B cell (primary cell): Measurements from ENCODE around the gene QPCT. TPM values are rescaled to one million over a fixed set of nuclear protein-coding genes. Genes with fewer than 3 reads are reported as not detected.

Source experiments
- ATAC-seq: fragments of 200-7000 bp; cut with Tn5 transposase; one replicate; pipeline ENCODE4 v1.10.0; 2021; ENCODE audit warnings: low read depth, mild to moderate bottlenecking, moderate number of reproducible peaks, moderate library complexity
- CTCF ChIA-PET: fragments of 350-600 bp; sonication (Branson Sonifier 250); formaldehyde crosslinking; loops from one replicate; lab custom pipeline; 2021; ENCODE audit warnings: antibody characterized with exemption, inconsistent platforms; lab: Charles Lee
- POLR2A ChIA-PET: fragments of 350-600 bp; sonication (Branson Sonifier 250); formaldehyde crosslinking; loops from one replicate; lab custom pipeline; 2021; ENCODE audit warnings: antibody characterized with exemption; lab: Charles Lee
- DNase-seq: peaks from one replicate; pipeline ENCODE4 v3.0.0; 2013
- H2AFZ ChIP-seq: 2 replicates; pipeline ENCODE4 v1.6.1; 2012; ENCODE audit warnings: mild to moderate bottlenecking, low read depth, low read length; ENCODE audit not compliant: insufficient read depth, poor library complexity, severe bottlenecking
- H3K27ac ChIP-seq, 2 donors: 1 replicate in 1 of 2; 2 replicates in 1 of 2; pipeline ENCODE4 v1.5.1; 2012 to 2013; ENCODE audit warnings: low read length in 2 of 2, mild to moderate bottlenecking in 2 of 2, moderate library complexity in 1 of 2
- H3K27me3 ChIP-seq, 4 experiments: fragments of 200-600 bp in 1 of 4; sonication (generic) in 1 of 4; replicated peaks in 1 of 4; 1 replicate in 2 of 4; 2 replicates in 2 of 4; pipeline versions ENCODE4 v1.6.1 to v1.7.0; 2013 to 2016; ENCODE audit warnings: low read length in 3 of 4, mild to moderate bottlenecking in 2 of 4, mixed read lengths in 1 of 4, moderate library complexity in 1 of 4; ENCODE audit not compliant: insufficient read depth in 4 of 4, control insufficient read depth in 3 of 4; ENCODE audit errors: control extremely low read depth in 1 of 4
- H3K36me3 ChIP-seq, 2 experiments: replicated peaks in 1 of 2; 1 replicate in 1 of 2; 2 replicates in 1 of 2; pipeline versions ENCODE4 v1.6.1 to v1.7.1; 2013; ENCODE audit warnings: low read length in 1 of 2; ENCODE audit not compliant: insufficient read depth in 2 of 2, control insufficient read depth in 1 of 2; ENCODE audit errors: control extremely low read depth in 1 of 2, extremely low read depth in 1 of 2
- H3K4me1 ChIP-seq, 2 donors: fragments of 200-600 bp in 1 of 2; sonication (generic) in 1 of 2; 1 replicate in 1 of 2; 2 replicates in 1 of 2; pipeline versions ENCODE4 v1.5.1 to v1.6.1; 2013 to 2017; ENCODE audit warnings: low read length in 2 of 2; ENCODE audit not compliant: control insufficient read depth in 2 of 2, insufficient read depth in 2 of 2
- H3K4me2 ChIP-seq: replicated peaks from 2 replicates; pipeline ENCODE3; 2012; ENCODE audit warnings: mild to moderate bottlenecking, low read depth, low read length; ENCODE audit not compliant: poor library complexity, severe bottlenecking
- H3K4me3 ChIP-seq, 5 experiments: fragments of 200-600 bp in 1 of 5; sonication (generic) in 1 of 5; 1 replicate in 3 of 5; 2 replicates in 2 of 5; pipeline versions ENCODE4 v1.5.1 to v1.7.0; 2011 to 2016; ENCODE audit warnings: low read length in 4 of 5, mild to moderate bottlenecking in 4 of 5, low read depth in 2 of 5, control low read depth in 1 of 5, moderate library complexity in 1 of 5; ENCODE audit not compliant: insufficient read depth in 1 of 5; ENCODE audit errors: control extremely low read depth in 1 of 5, extremely low read depth in 1 of 5
- H3K79me2 ChIP-seq: fragments of 200-600 bp; sonication (generic); one replicate; pipeline ENCODE4 v1.6.0; 2016; ENCODE audit warnings: low read length; ENCODE audit not compliant: control insufficient read depth, insufficient read depth
- H3K9ac ChIP-seq: fragments of 200-600 bp; sonication (generic); 2 replicates; pipeline ENCODE4 v1.6.1; 2017; ENCODE audit warnings: mild to moderate bottlenecking, low read length, moderate library complexity
- H3K9me3 ChIP-seq, 3 donors: one replicate each; pipeline versions ENCODE4 v1.6.1 to v1.7.1; 2013; ENCODE audit warnings: low read length in 2 of 3; ENCODE audit not compliant: control insufficient read depth in 2 of 3, insufficient read depth in 1 of 3; ENCODE audit errors: control extremely low read depth in 1 of 3
- H4K20me1 ChIP-seq: 2 replicates; pipeline ENCODE4 v1.6.0; 2012; ENCODE audit warnings: mild to moderate bottlenecking, low read length; ENCODE audit not compliant: insufficient read depth, control insufficient read depth, poor library complexity, severe bottlenecking
- H3K27ac Mint-ChIP-seq: one replicate; pipeline ENCODE4 v1.8.0; 2021; ENCODE audit warnings: mixed read lengths
- H3K27me3 Mint-ChIP-seq: one replicate; pipeline ENCODE4 v1.8.0; 2021; ENCODE audit warnings: mixed read lengths
- H3K4me1 Mint-ChIP-seq: one replicate; pipeline ENCODE4 v1.8.0; 2021; ENCODE audit warnings: mixed read lengths
- H3K4me3 Mint-ChIP-seq: one replicate; pipeline ENCODE4 v1.8.0; 2021; ENCODE audit warnings: mixed read lengths
- H3K9me3 Mint-ChIP-seq: one replicate; pipeline ENCODE4 v1.8.0; 2022; ENCODE audit warnings: mixed read lengths; ENCODE audit not compliant: insufficient read depth
- EZH2 ChIP-seq: IDR thresholded peaks from 2 replicates; pipeline ENCODE4 v1.6.1; 2012; ENCODE audit warnings: borderline replicate concordance, low read depth, mild to moderate bottlenecking, moderate library complexity, low read length; ENCODE audit not compliant: insufficient read depth, poor library complexity, severe bottlenecking
- WGBS: methylation state at CpG from one replicate; pipeline ENCODE4 v1.1.5; 2013; ENCODE audit warnings: missing lambda C conversion rate; ENCODE audit not compliant: insufficient coverage; 5-methylcytosine and 5-hydroxymethylcytosine counted together
- intact Hi-C: fragments of 100-400 bp; cut with micrococcal nuclease; formaldehyde crosslinking; loops from one replicate; pipeline ENCODE4 v1.10.0; 2022
- polyA plus RNA-seq: library from polyadenylated mRNA; depleted of rRNA; stranded (reverse); fragments of >200 nt; gene quantifications from 2 replicates; pipeline ENCODE4 v1.2.3, GENCODE V29; 2012
- total RNA-seq, 2 donors: library from RNA; stranded (reverse); fragments of 120-200 nt in 1 of 2; gene quantifications; 1 replicate in 1 of 2; 2 replicates in 1 of 2; pipeline versions ENCODE4 v1.2.3 to v1.2.4, GENCODE V29; 2013 to 2022
- TF ChIP-seq, protein P1 (sequence below): fragments of 200-600 bp; IDR thresholded peaks from one replicate; pipeline ENCODE4 v1.8.0; 2022; ENCODE audit warnings: antibody characterized with exemption, mild to moderate bottlenecking

Gene QPCT
- total and polyA plus RNA-seq, 2 donors (not counting 1 experiment from before 2014, with no cell fraction given) = 0.48 to 2.1 TPM

DNA sequence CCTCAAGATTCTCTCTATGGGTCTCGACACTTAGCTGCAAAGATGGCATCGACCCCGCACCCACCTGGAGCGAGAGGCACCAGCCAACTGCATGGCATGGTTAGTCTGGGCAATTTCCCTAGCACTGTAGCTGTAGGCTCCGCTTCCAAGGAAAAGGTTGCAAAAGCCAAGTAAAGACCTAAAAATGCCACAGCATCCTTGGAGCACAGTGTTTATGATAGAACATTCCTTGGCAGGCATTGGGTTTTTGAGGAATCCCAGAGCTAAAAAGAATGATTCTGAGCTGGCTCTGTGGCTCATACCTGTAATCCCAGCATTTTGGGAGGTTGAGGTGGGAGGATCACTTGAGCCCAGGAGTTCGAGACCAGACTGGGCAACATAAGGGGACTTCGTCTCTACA, 22.9 kb downstream of the QPCT start:
- POLR2A ChIA-PET = no interaction called here
- intact Hi-C loops = no loop called here

DNA sequence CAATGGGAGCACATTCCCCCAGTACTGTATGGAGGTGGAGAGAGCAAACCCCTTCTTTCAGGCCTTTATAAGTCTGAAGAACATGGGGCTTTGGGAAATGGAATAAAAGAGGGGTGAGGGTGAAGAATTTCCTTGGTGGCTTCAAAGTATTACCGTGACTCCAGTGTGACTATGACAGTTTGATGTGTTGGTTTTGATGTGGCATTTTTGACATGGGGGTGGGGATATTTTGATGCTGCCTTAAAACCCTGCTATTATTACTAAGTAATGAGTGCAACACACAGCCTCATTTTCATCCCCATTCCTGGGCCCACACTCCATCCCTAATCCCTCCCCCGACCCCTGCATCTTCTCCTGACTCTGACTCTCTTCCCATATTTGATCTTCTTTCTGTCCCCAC, 23.6 kb downstream of the QPCT start:
- Mint-ChIP-seq H3K4me1 (peaks cover 10% of the 10 kb centered on the region), H3K9me3 (no peaks in the 10 kb centered on the region), H3K4me3 (no peak overlapping the region), H3K27me3 (no peaks in the 10 kb centered on the region), H3K27ac (no peak overlapping the region)
- ChIA-PET CTCF (interaction anchor here (1.2 kb wide), 2 partner anchors 18 to 41 kb away, joined by 3 read pairs; no protein-coding TSS in a partner anchor), POLR2A (no interaction called here)
- 79% methylated on average over 2 of the region's 2 CpGs for WGBS
- Histone ChIP-seq H3K9me3 (no peaks in the 10 kb centered on the region), H3K4me1 (peaks cover 5 to 10% of the 10 kb centered on the region in 2 donors), H2AFZ (no peak overlapping the region), H3K79me2 (no peaks in the 10 kb centered on the region), H3K27ac (no peak overlapping the region), H3K4me2 (no peak overlapping the region), H3K36me3 (no peaks in the 10 kb centered on the region), H3K9ac (no peak overlapping the region), H4K20me1 (no peaks in the 10 kb centered on the region), H3K27me3 (no peaks in the 10 kb centered on the region), H3K4me3 (no peak overlapping the region)
- DNase-seq = no peak
- intact Hi-C loops = no loop called here
- TF ChIP-seq, protein P1, sequence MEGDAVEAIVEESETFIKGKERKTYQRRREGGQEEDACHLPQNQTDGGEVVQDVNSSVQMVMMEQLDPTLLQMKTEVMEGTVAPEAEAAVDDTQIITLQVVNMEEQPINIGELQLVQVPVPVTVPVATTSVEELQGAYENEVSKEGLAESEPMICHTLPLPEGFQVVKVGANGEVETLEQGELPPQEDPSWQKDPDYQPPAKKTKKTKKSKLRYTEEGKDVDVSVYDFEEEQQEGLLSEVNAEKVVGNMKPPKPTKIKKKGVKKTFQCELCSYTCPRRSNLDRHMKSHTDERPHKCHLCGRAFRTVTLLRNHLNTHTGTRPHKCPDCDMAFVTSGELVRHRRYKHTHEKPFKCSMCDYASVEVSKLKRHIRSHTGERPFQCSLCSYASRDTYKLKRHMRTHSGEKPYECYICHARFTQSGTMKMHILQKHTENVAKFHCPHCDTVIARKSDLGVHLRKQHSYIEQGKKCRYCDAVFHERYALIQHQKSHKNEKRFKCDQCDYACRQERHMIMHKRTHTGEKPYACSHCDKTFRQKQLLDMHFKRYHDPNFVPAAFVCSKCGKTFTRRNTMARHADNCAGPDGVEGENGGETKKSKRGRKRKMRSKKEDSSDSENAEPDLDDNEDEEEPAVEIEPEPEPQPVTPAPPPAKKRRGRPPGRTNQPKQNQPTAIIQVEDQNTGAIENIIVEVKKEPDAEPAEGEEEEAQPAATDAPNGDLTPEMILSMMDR = no peak
- no peak for TF ChIP-seq EZH2
- ATAC-seq = no peak

More for the DNA sequence above, 22.9 kb downstream of the QPCT start:
- 100% methylated on average over 4 of the region's 7 CpGs for WGBS
- Mint-ChIP-seq H3K27ac (no peak overlapping the region), H3K27me3 (no peaks in the 10 kb centered on the region), H3K9me3 (no peaks in the 10 kb centered on the region), H3K4me1 (peaks cover 10% of the 10 kb centered on the region), H3K4me3 (no peak overlapping the region)
- H4K20me1 ChIP-seq = no peaks in the 10 kb centered on the region
- H3K27ac ChIP-seq = no peak overlapping the region
- ATAC-seq (no peak), DNase-seq (no peak)
- no peak for TF ChIP-seq EZH2
- TF ChIP-seq, protein P1 = no peak
- H3K9me3 ChIP-seq = no peaks in the 10 kb centered on the region
- CTCF ChIA-PET = interaction anchor here (1.2 kb wide), 2 partner anchors 17 to 41 kb away, joined by 3 read pairs; no protein-coding TSS in a partner anchor
- no peak overlapping the region for H3K4me2 ChIP-seq
- peaks cover 5 to 10% of the 10 kb centered on the region in 2 donors for H3K4me1 ChIP-seq
- no peaks in the 10 kb centered on the region for H3K36me3 ChIP-seq
- no peaks in the 10 kb centered on the region for H3K79me2 ChIP-seq
- no peak overlapping the region for H3K4me3 ChIP-seq
- no peak overlapping the region for H2AFZ ChIP-seq
- no peak overlapping the region for H3K9ac ChIP-seq
- H3K27me3 ChIP-seq = no peaks in the 10 kb centered on the region
